Nephron progenitor cell (in vitro differentiated cells): ENCODE measurements around the gene ZC3H7B.
A peak's percentile ranks its signal among the peaks of the same experiment; 100 is the strongest.

ENCODE experiments used
- DNase-seq: peaks from one replicate; pipeline ENCODE4 v3.0.0; 2021
- H3K27ac Mint-ChIP-seq: 2 replicates; pipeline ENCODE4 v1.8.0; 2021; ENCODE audit warnings: mild to moderate bottlenecking, moderate library complexity, mixed read lengths
- H3K27me3 Mint-ChIP-seq: 2 replicates; pipeline ENCODE4 v1.8.0; 2021; ENCODE audit warnings: mild to moderate bottlenecking, low read depth, mixed read lengths; ENCODE audit not compliant: poor library complexity
- H3K36me3 Mint-ChIP-seq: 2 replicates; pipeline ENCODE4 v1.8.0; 2021; ENCODE audit warnings: low read depth, mixed read lengths
- H3K4me1 Mint-ChIP-seq: 2 replicates; pipeline ENCODE4 v1.8.0; 2021; ENCODE audit warnings: mixed read lengths
- H3K4me3 Mint-ChIP-seq: 2 replicates; pipeline ENCODE4 v1.8.0; 2021; ENCODE audit warnings: mild to moderate bottlenecking, moderate library complexity, mixed read lengths
- H3K9me3 Mint-ChIP-seq: 2 replicates; pipeline ENCODE4 v1.8.0; 2021; ENCODE audit warnings: mild to moderate bottlenecking, moderate library complexity, mixed read lengths
- CTCF ChIP-seq: fragments of 200-600 bp; sonication (generic); IDR thresholded peaks from 2 replicates; pipeline ENCODE4 v1.5.0; 2021; ENCODE audit warnings: antibody characterized with exemption

The ZC3H7B gene

GRCh38 chr22:41355895-41356294 lies 54.6 kb downstream of the ZC3H7B start:
- Mint-ChIP-seq H3K9me3 (no peaks in the 10 kb centered on the region), H3K4me3 (no peak overlapping the region), H3K27ac (no peak overlapping the region), H3K27me3 (peaks cover 2% of the 10 kb centered on the region), H3K36me3 (peaks cover 17% of the 10 kb centered on the region), H3K4me1 (peaks cover 34% of the 10 kb centered on the region)
- no peak for DNase-seq
- no peak for TF ChIP-seq CTCF

GRCh38 chr22:41356430-41357028 lies 55.2 kb downstream of the ZC3H7B start:
- Mint-ChIP-seq H3K9me3 (no peaks in the 10 kb centered on the region), H3K27me3 (peaks cover 2% of the 10 kb centered on the region), H3K36me3 (peaks cover 11% of the 10 kb centered on the region), H3K4me1 (peaks cover 35% of the 10 kb centered on the region), H3K4me3 (no peak overlapping the region), H3K27ac (no peak overlapping the region)
- no peak for DNase-seq
- TF ChIP-seq CTCF, result no peak

- H3K4me3 Mint-ChIP-seq, result no peak overlapping the region
- TF ChIP-seq CTCF, result no peak
- H3K27ac Mint-ChIP-seq, result no peak overlapping the region
- no peaks in the 10 kb centered on the region for H3K9me3 Mint-ChIP-seq
- H3K36me3 Mint-ChIP-seq, result peaks cover 6% of the 10 kb centered on the region
- no peak for DNase-seq
- peaks cover 2% of the 10 kb centered on the region for H3K27me3 Mint-ChIP-seq
- peaks cover 35% of the 10 kb centered on the region for H3K4me1 Mint-ChIP-seq
These were observed 55.9 kb downstream of the ZC3H7B start for GRCh38 chr22:41357191-41357590.

- Mint-ChIP-seq H3K27ac (peak overlapping the region; percentile 99), H3K36me3 (no peaks in the 10 kb centered on the region), H3K27me3 (no peaks in the 10 kb centered on the region), H3K4me1 (peaks cover 42% of the 10 kb centered on the region), H3K4me3 (peak overlapping the region; percentile 26), H3K9me3 (no peaks in the 10 kb centered on the region)
- no peak for TF ChIP-seq CTCF
- no peak for DNase-seq
These were observed 57.6 kb downstream of the ZC3H7B start for GRCh38 chr22:41358927-41359326.

GRCh38 chr22:41359376-41359775 lies 58.1 kb downstream of the ZC3H7B start:
- H3K27me3 Mint-ChIP-seq, result no peaks in the 10 kb centered on the region
- H3K9me3 Mint-ChIP-seq, result no peaks in the 10 kb centered on the region
- peak overlapping the region; percentile 29 for H3K4me3 Mint-ChIP-seq
- no peak for DNase-seq
- H3K36me3 Mint-ChIP-seq, result no peaks in the 10 kb centered on the region
- TF ChIP-seq CTCF, result no peak
- H3K4me1 Mint-ChIP-seq, result peaks cover 42% of the 10 kb centered on the region
- peak overlapping the region; percentile 99 for H3K27ac Mint-ChIP-seq

- H3K27ac Mint-ChIP-seq, result peak overlapping the region; percentile 73
- peaks cover 42% of the 10 kb centered on the region for H3K4me1 Mint-ChIP-seq
These were observed 58.8 kb downstream of the ZC3H7B start for GRCh38 chr22:41360126-41360525.

More at GRCh38 chr22:41360126-41360525, 58.8 kb downstream of the ZC3H7B start:
- peak; percentile 43 for DNase-seq
- Mint-ChIP-seq H3K9me3 (no peaks in the 10 kb centered on the region), H3K27me3 (no peaks in the 10 kb centered on the region), H3K4me3 (no peak overlapping the region), H3K36me3 (no peaks in the 10 kb centered on the region)
- TF ChIP-seq CTCF, result no peak
